LHCN-M2 (cell line): Measurements from ENCODE around the gene MIB2. TPM values are rescaled to one million over a fixed set of nuclear protein-coding genes. Genes with fewer than 3 reads are reported as not detected.

ENCODE experiments used
- DNase-seq: peaks from one replicate; pipeline ENCODE4 v3.0.0-alpha.2; 2012; ENCODE audit warnings: low read depth
- total RNA-seq: library from RNA; depleted of rRNA; stranded (reverse); fragments of >200 nt; gene quantifications from 2 replicates; pipeline ENCODE4 v1.2.3, GENCODE V29; 2014; rRNA removed

MIB2 gene
- total RNA-seq, 1 experiment from 2014 or later = 43.6 TPM

- no peak for DNase-seq
Measured at GRCh38 chr1:1677718-1678580, 62.6 kb downstream of the MIB2 start.

GRCh38 chr1:1678581-1679380 lies 63.5 kb downstream of the MIB2 start:
- no peak for DNase-seq

Other genes starting within 250 kb of the MIB2 start
- gene AURKAIP1, start 240.3 kb upstream of the MIB2 start, total RNA-seq = 226 and 234 TPM in 2 replicates
- gene CCNL2, start 216.2 kb upstream of the MIB2 start, total RNA-seq = 118 and 127 TPM in 2 replicates
- gene MRPL20, start 208.2 kb upstream of the MIB2 start, total RNA-seq = 126 and 134 TPM in 2 replicates
- gene ANKRD65, start 194.2 kb upstream of the MIB2 start, total RNA-seq = not detected in 2 replicates
- gene VWA1, start 179.8 kb upstream of the MIB2 start, total RNA-seq = 1.1 TPM in 2 replicates
- gene ATAD3C, start 165.8 kb upstream of the MIB2 start, total RNA-seq = not detected in 2 replicates
- 29.2 and 38.7 TPM in 2 replicates for gene ATAD3B, start 143.7 kb upstream of the MIB2 start, total RNA-seq
- 65.0 and 67.9 TPM in 2 replicates for gene ATAD3A, start 103.3 kb upstream of the MIB2 start, total RNA-seq
- 0.63 and 0.83 TPM in 2 replicates for gene TMEM240, start 74.9 kb upstream of the MIB2 start, total RNA-seq
- 72.5 and 80.6 TPM in 2 replicates for gene SSU72, start 40.6 kb upstream of the MIB2 start, total RNA-seq
- gene FNDC10, start 15.4 kb upstream of the MIB2 start, total RNA-seq = 3.3 and 5.9 TPM in 2 replicates
- gene MMP23B, start 16.7 kb downstream of the MIB2 start, total RNA-seq = 0.34 and 0.38 TPM in 2 replicates
- gene CDK11B, start 43.5 kb downstream of the MIB2 start, total RNA-seq = 14.2 and 19.6 TPM in 2 replicates
- 17.9 and 23.9 TPM in 2 replicates for gene SLC35E2B, start 77.3 kb downstream of the MIB2 start, total RNA-seq
- gene CDK11A, start 108.9 kb downstream of the MIB2 start, total RNA-seq = 9.1 and 12.8 TPM in 2 replicates
- 56.4 and 61.7 TPM in 2 replicates for gene NADK, start 163.0 kb downstream of the MIB2 start, total RNA-seq